Measurements from ENCODE around the gene SSRP1. TPM values are rescaled to one million over a fixed set of nuclear protein-coding genes. Genes with fewer than 3 reads are reported as not detected.

SSRP1 gene, protein sequence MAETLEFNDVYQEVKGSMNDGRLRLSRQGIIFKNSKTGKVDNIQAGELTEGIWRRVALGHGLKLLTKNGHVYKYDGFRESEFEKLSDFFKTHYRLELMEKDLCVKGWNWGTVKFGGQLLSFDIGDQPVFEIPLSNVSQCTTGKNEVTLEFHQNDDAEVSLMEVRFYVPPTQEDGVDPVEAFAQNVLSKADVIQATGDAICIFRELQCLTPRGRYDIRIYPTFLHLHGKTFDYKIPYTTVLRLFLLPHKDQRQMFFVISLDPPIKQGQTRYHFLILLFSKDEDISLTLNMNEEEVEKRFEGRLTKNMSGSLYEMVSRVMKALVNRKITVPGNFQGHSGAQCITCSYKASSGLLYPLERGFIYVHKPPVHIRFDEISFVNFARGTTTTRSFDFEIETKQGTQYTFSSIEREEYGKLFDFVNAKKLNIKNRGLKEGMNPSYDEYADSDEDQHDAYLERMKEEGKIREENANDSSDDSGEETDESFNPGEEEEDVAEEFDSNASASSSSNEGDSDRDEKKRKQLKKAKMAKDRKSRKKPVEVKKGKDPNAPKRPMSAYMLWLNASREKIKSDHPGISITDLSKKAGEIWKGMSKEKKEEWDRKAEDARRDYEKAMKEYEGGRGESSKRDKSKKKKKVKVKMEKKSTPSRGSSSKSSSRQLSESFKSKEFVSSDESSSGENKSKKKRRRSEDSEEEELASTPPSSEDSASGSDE
- total RNA-seq (2012; rRNA removed): 144 and 146 TPM in 2 replicates
- polyA plus RNA-seq (2012; rRNA removed): 101 and 106 TPM in 2 replicates
- 58.6 and 84.5 TPM in 2 replicates for polyA plus RNA-seq (2012; cell fraction: cytosol; rRNA removed)
- polyA plus RNA-seq (2012; cell fraction: nucleus; rRNA removed; ENCODE audit: low replicate concordance): 41.6 and 70.5 TPM in 2 replicates
- percentile 68 among the genes with signal in this experiment for Bru-seq, nascent RNA
- BruChase-seq, experiment 1, labeled RNA remaining after a 6-hour chase: percentile 84 among the genes with signal in this experiment
- BruChase-seq, experiment 2, labeled RNA remaining after a 2-hour chase: percentile 71 among the genes with signal in this experiment
- long read RNA-seq, transcript SSRP1-201 (17 exons, 2,819 nt): major isoform, 27 of 69 reads
- long read RNA-seq, partial matches to known transcripts: 33 of 69 reads
- long read RNA-seq, other reads (novel, unspliced or antisense): 9 of 69 reads

DNA sequence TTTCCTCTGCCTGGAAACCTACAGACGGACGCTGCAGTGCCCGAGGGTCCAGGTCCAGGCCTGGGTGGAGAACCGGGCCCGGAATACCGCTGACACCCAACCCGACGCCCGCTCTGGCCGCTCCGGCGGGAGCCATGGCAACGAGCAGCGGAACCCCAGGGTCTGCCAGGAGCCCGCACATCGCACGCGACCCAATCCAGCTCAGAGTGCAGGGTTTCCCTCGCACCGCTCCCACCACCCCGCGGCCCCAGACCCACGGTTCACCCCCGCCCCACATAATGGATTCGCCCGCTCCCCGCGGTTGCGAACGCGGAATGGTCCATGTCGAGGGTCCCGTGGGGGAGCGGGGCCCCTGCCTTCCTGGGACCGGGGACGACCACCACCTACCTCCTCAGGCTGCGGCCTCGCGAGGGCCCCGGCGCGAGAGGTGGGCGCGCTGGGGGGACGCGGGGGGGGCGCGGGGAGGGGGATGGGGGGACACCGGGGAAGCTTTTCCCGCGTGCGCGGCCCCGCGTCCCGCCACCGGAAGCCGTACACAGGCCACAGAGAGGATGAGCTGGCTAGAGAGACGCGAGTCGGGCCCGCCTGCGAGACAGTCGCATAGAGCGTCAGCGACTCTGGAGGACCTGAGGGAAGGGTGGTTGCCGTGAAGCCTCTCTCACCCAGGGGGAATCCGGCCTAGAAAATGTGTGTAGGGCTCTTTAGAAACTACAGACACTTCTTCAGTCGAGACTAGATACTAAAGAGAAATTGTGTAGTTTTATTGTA, at the start of gene SSRP1:
TSS of gene SSRP1 (minus strand) at position 550 of the 768 bp plus-strand sequence. CDS start 771 bp downstream, outside the sequence.
- intact Hi-C loops (cut with micrococcal nuclease): no loop called here
- CTCF ChIA-PET: interaction anchor here (0.5 to 2.4 kb wide), 2 partner anchors 10 to 63 kb away, joined by 3 to 10 read pairs; no protein-coding TSS in a partner anchor
- H3K4me3 ChIP-seq (ENCODE audit: insufficient read depth, low read depth, low read length): peak within 1 kb of the TSS; percentile 76

More for the DNA sequence above, at the start of gene SSRP1:
- Histone ChIP-seq H3K23ac (ENCODE audit: low read depth, low read length) (peak within 1 kb of the TSS; percentile 69), H2BK20ac (ENCODE audit: low read depth, low read length) (no peak within 1 kb of the TSS), H3K9ac (ENCODE audit: low read depth, low read length) (peak within 1 kb of the TSS; percentile 94), H3K27me3 (ENCODE audit: control insufficient read depth, insufficient read depth, low read length) (peaks cover 20% of the 10 kb centered on the region), H4K91ac (ENCODE audit: insufficient read depth, low read depth, low read length) (peak within 1 kb of the TSS; percentile 56), H4K5ac (ENCODE audit: low read depth, low read length) (peak within 1 kb of the TSS; percentile 100), H2BK120ac (ENCODE audit: low read depth, low read length) (peak within 1 kb of the TSS; percentile 14; the same call in 1 of the 2 replicates), H2BK15ac (ENCODE audit: low read depth, low read length) (no peak within 1 kb of the TSS; the same call in 2 of the 3 replicates), H3K14ac (replicated peaks; ENCODE audit: low read depth, low read length) (peak within 1 kb of the TSS; percentile 86), H3K79me1 (ENCODE audit: low read depth in 1 of 2, low read length in 2 of 2) (peaks cover 42 to 53% of the 10 kb centered on the region in 2 experiments), H2BK5ac (ENCODE audit: low read depth, low read length, poor library complexity, severe bottlenecking) (peak within 1 kb of the TSS; percentile 56), H3K27ac (ENCODE audit: insufficient read depth, low read length) (peak within 1 kb of the TSS; percentile 77), H3K4ac (ENCODE audit: low read depth, low read length) (peak within 1 kb of the TSS; percentile 63), H3K4me2 (ENCODE audit: low read depth, low read length) (peak within 1 kb of the TSS; percentile 97), H3K9me3 (ENCODE audit: control insufficient read depth, insufficient read depth, low read length) (no peaks in the 10 kb centered on the region), H3K4me1 (ENCODE audit: control insufficient read depth, insufficient read depth, low read length) (peaks cover 8% of the 10 kb centered on the region), H2AFZ (replicated peaks; ENCODE audit: low read length, poor library complexity) (peak within 1 kb of the TSS; percentile 86), H2AK5ac (ENCODE audit: low read depth, low read length) (peak within 1 kb of the TSS; percentile 72), H3K56ac (ENCODE audit: extremely low read depth, insufficient read depth, low read length) (peak within 1 kb of the TSS; percentile 73), H4K20me1 (ENCODE audit: insufficient read depth, low read length) (0 out of 2 replicates have a peak, but pooled peaks cover 3% of the 10 kb centered on the region), H3K18ac (ENCODE audit: low read depth, low read length) (peak within 1 kb of the TSS; percentile 88), H4K8ac (ENCODE audit: low read depth in 2 of 2, low read length in 2 of 2) (peak within 1 kb of the TSS; percentile 85 to 99), H3K9me1 (ENCODE audit: insufficient read depth, low read length) (peaks cover 14% of the 10 kb centered on the region), H3K36me3 (ENCODE audit: control insufficient read depth, insufficient read depth, low read length) (peaks cover 31% of the 10 kb centered on the region), H2AK9ac (replicated peaks; ENCODE audit: low read depth, low read length, poor library complexity) (peak within 1 kb of the TSS; percentile 94)
- no TSS peak for BruUV-seq (replicated peaks)
- POLR2A ChIA-PET (ENCODE audit: unreplicated experiment): interaction anchor here (0.6 to 1.4 kb wide), 2 partner anchors 10 to 194 kb away, joined by 3 to 9 read pairs; partner anchors contain the start of gene TNKS1BP1
- peak; percentile 83 for DNase-seq
- 0% methylated on average over 3 of the region's 69 CpGs; no CpG with 5 or more reads in 1 of the 2 experiments for WGBS, 2 experiments (ENCODE audit: extremely low coverage in 2 of 2, insufficient read length in 1 of 2)
- peak; percentile 98 for ATAC-seq (ENCODE audit: low read depth)
- dilution Hi-C loops (cut with HindIII; ENCODE audit: low sequenced_read_pairs, unreplicated experiment) (no loop called here), in situ Hi-C loops (cut with MboI; ENCODE audit: low sequenced_read_pairs) (no loop called here)
- TF ChIP-seq, protein P1, sequence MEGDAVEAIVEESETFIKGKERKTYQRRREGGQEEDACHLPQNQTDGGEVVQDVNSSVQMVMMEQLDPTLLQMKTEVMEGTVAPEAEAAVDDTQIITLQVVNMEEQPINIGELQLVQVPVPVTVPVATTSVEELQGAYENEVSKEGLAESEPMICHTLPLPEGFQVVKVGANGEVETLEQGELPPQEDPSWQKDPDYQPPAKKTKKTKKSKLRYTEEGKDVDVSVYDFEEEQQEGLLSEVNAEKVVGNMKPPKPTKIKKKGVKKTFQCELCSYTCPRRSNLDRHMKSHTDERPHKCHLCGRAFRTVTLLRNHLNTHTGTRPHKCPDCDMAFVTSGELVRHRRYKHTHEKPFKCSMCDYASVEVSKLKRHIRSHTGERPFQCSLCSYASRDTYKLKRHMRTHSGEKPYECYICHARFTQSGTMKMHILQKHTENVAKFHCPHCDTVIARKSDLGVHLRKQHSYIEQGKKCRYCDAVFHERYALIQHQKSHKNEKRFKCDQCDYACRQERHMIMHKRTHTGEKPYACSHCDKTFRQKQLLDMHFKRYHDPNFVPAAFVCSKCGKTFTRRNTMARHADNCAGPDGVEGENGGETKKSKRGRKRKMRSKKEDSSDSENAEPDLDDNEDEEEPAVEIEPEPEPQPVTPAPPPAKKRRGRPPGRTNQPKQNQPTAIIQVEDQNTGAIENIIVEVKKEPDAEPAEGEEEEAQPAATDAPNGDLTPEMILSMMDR (conservative IDR thresholded peaks at IDR 0.05; ENCODE audit: low read depth, low read length): no peak
- TF ChIP-seq POLR2A (IDR thresholded peaks at IDR 0.05; ENCODE audit: low read depth, low read length): peak; percentile 66; the same call in 1 of the 2 replicates
- peak; percentile 69; the same call in 1 of the 2 replicates for TF ChIP-seq MXI1 (IDR thresholded peaks at IDR 0.05; ENCODE audit: borderline replicate concordance, low read depth, low read length)
- TF ChIP-seq NFE2L2 (IDR thresholded peaks at IDR 0.05; ENCODE audit: low read depth, low read length): no peak
- TF ChIP-seq BHLHE40 (IDR thresholded peaks at IDR 0.05; ENCODE audit: low read depth, low read length): peak; percentile 73
- TF ChIP-seq RFX5 (IDR thresholded peaks at IDR 0.05; ENCODE audit: low read depth, low read length): no peak
- no peak for TF ChIP-seq SMC3 (IDR thresholded peaks at IDR 0.05; ENCODE audit: low read depth, low read length)
